ENCODE results near the gene ATP6V0B. TPM values are rescaled to one million over a fixed set of nuclear protein-coding genes. Genes with fewer than 3 reads are reported as not detected.

ATP6V0B gene
- total RNA-seq, 1 donor from 2014 or later = 39.2 TPM

DNA sequence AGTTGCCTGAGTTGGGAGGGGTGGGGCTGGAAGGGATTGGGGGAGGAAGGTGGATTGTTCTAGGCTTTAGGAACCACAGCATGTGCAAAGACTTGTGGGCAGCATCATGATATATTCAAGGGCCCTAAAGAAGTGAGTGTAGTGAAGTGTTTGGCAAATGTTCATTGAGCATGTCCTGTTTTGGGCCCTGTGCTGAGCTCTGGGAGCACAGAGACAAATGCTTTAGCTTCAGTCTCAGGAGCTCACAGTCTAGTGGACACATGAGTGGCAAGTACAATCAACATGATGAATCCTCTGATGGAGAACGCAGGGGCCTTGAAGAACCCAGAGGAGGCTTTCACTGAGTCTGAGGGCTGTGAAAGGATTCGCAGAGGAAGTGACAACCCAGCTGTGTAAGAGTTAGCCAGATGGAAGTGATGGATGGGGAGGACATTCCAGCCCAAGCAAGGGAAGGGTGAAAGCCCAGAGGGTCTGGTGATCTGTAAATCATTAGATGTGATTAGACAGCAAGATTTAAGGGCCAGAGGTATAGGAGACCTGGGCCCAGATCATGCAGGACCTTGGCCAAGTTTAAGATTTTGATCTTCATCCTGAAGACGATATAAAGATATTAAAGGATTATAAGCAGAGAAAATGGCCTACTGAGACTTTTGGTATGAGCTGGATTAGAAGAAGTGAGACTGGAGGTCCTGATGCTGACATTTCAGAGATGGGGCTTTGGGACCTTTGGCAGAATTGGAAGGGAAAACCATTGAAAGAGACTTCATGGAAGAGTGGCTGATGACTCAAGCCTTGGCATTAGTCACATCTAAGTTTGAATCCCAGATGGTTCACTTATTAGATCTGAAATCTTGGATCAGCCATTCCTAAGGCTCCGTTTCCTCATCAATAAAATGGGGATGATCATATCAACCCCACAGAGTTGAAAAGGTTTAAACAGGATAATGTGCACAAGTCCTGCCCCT is 23.5 kb upstream of the ATP6V0B start:
- no peak overlapping the region for H3K27ac Mint-ChIP-seq
- H3K4me1 ChIP-seq = peaks cover 19% of the 10 kb centered on the region
- H4K20me1 ChIP-seq (ENCODE audit: low read depth) = peaks cover 23% of the 10 kb centered on the region

DNA sequence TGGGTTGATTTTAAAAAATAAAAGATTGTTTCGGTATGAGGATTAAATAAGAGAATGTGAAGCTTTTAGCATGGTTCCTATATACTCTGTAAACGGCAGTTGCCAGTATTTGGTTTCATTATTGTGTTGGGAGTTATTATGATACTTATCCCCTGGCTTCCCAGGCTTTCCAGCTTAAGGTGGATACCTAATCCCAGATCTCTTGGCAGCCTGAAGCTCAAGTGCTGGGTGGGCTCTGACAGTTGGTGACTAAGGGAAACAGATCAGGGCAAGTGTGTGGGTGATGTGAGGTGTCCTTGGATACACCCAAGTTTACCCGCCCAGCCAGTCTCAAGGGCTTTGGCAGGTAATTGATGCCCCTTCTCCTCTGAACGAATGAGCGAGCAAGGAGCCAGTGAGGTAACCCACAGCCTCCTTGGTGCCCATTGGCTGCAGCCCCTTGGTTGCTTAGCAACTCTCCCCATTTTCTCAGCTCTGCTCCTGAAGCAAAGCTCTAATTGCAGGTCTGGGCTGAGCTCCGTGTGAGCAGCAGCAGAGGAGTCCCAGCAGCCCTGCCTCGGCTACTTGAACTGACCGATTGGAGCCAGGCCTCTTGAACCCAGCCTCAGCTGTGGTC is 21.9 kb upstream of the ATP6V0B start:
- Histone ChIP-seq H3K9ac (no peak overlapping the region), H3K36me3 (no peaks in the 10 kb centered on the region), H3K79me2 (ENCODE audit: low read depth) (peaks cover 8% of the 10 kb centered on the region), H3K27me3 (no peaks in the 10 kb centered on the region), H4K20me1 (ENCODE audit: low read depth) (peaks cover 23% of the 10 kb centered on the region), H3K27ac (no peak overlapping the region), H3F3A (ENCODE audit: low read depth) (peaks cover 17% of the 10 kb centered on the region), H3K4me1 (peaks cover 13% of the 10 kb centered on the region), H3K4me3 (no peak overlapping the region), H3K9me3 (ENCODE audit: low read depth) (no peaks in the 10 kb centered on the region), H2AFZ (replicated peaks) (no peak overlapping the region), H3K4me2 (peak overlapping the region; percentile 67)
- H3K27me3 Mint-ChIP-seq (ENCODE audit: insufficient read depth, low read depth) = no peaks in the 10 kb centered on the region
- peak; percentile 89 for DNase-seq (ENCODE audit: low spot score)
- H3K9me3 Mint-ChIP-seq = no peaks in the 10 kb centered on the region
- TF ChIP-seq EZH2phosphoT487 (IDR thresholded peaks at IDR 0.05) (no peak), EZH2 (IDR thresholded peaks at IDR 0.05) (no peak)
- TF ChIP-seq, protein P1, sequence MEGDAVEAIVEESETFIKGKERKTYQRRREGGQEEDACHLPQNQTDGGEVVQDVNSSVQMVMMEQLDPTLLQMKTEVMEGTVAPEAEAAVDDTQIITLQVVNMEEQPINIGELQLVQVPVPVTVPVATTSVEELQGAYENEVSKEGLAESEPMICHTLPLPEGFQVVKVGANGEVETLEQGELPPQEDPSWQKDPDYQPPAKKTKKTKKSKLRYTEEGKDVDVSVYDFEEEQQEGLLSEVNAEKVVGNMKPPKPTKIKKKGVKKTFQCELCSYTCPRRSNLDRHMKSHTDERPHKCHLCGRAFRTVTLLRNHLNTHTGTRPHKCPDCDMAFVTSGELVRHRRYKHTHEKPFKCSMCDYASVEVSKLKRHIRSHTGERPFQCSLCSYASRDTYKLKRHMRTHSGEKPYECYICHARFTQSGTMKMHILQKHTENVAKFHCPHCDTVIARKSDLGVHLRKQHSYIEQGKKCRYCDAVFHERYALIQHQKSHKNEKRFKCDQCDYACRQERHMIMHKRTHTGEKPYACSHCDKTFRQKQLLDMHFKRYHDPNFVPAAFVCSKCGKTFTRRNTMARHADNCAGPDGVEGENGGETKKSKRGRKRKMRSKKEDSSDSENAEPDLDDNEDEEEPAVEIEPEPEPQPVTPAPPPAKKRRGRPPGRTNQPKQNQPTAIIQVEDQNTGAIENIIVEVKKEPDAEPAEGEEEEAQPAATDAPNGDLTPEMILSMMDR (IDR thresholded peaks at IDR 0.05) = no peak
- H3K4me1 Mint-ChIP-seq = peaks cover 19% of the 10 kb centered on the region
- peaks cover 11% of the 10 kb centered on the region for H3K36me3 Mint-ChIP-seq
- no peak overlapping the region for H3K4me3 Mint-ChIP-seq
- H3K27ac Mint-ChIP-seq = no peak overlapping the region

More for the DNA sequence above, 23.5 kb upstream of the ATP6V0B start:
- Histone ChIP-seq H3K36me3 (no peaks in the 10 kb centered on the region), H3K4me3 (no peak overlapping the region), H3K79me2 (ENCODE audit: low read depth) (peaks cover 14% of the 10 kb centered on the region), H2AFZ (replicated peaks) (no peak overlapping the region), H3F3A (ENCODE audit: low read depth) (peaks cover 17% of the 10 kb centered on the region), H3K27ac (no peak overlapping the region), H3K27me3 (no peaks in the 10 kb centered on the region), H3K9me3 (ENCODE audit: low read depth) (no peaks in the 10 kb centered on the region), H3K4me2 (no peak overlapping the region), H3K9ac (no peak overlapping the region)
- H3K27me3 Mint-ChIP-seq (ENCODE audit: insufficient read depth, low read depth) = peaks cover 2% of the 10 kb centered on the region
- no peak overlapping the region for H3K4me3 Mint-ChIP-seq
- DNase-seq (ENCODE audit: low spot score) = no peak
- TF ChIP-seq EZH2phosphoT487 (IDR thresholded peaks at IDR 0.05) (no peak), EZH2 (IDR thresholded peaks at IDR 0.05) (no peak)
- TF ChIP-seq, protein P1 (IDR thresholded peaks at IDR 0.05) = no peak
- H3K9me3 Mint-ChIP-seq = no peaks in the 10 kb centered on the region
- H3K4me1 Mint-ChIP-seq = peaks cover 23% of the 10 kb centered on the region
- peaks cover 5% of the 10 kb centered on the region for H3K36me3 Mint-ChIP-seq

DNA sequence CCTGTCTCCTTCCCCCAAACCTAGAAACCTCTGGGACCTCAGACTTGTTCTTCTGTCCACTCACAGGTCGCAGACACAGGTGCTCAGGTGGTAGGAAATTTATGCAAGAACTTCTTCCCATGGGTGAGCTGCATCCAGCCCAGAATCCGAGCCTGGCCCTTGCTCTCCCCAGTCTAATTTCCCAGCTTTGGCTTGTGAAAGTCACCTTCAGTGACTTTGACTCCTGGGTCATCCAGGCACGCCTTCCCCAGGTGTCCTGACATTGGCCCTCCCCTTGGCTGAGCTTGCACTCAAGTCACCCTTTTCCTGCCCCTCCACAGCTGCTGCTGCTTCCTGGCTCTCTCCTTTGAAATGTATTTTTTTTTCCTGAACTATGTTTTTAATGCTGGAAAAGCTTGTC is 21.4 kb upstream of the ATP6V0B start:
- no peak for TF ChIP-seq EZH2 (IDR thresholded peaks at IDR 0.05)
- TF ChIP-seq, protein P1 (IDR thresholded peaks at IDR 0.05) = no peak
- TF ChIP-seq EZH2phosphoT487 (IDR thresholded peaks at IDR 0.05) = no peak
- no peak overlapping the region for H3K27ac Mint-ChIP-seq
- H3K9me3 Mint-ChIP-seq = no peaks in the 10 kb centered on the region
- H3K4me1 Mint-ChIP-seq = peaks cover 15% of the 10 kb centered on the region
- Histone ChIP-seq H4K20me1 (ENCODE audit: low read depth) (peaks cover 23% of the 10 kb centered on the region), H3K4me1 (peaks cover 11% of the 10 kb centered on the region), H3K4me3 (no peak overlapping the region), H3K36me3 (no peaks in the 10 kb centered on the region), H3K79me2 (ENCODE audit: low read depth) (peaks cover 7% of the 10 kb centered on the region), H3K27me3 (no peaks in the 10 kb centered on the region), H3K9ac (no peak overlapping the region), H3K27ac (no peak overlapping the region), H3F3A (ENCODE audit: low read depth) (peaks cover 17% of the 10 kb centered on the region), H2AFZ (replicated peaks) (no peak overlapping the region), H3K9me3 (ENCODE audit: low read depth) (no peaks in the 10 kb centered on the region), H3K4me2 (peak overlapping the region; percentile 67)
- H3K27me3 Mint-ChIP-seq (ENCODE audit: insufficient read depth, low read depth) = no peaks in the 10 kb centered on the region
- no peak for DNase-seq (ENCODE audit: low spot score)
- peaks cover 11% of the 10 kb centered on the region for H3K36me3 Mint-ChIP-seq
- no peak overlapping the region for H3K4me3 Mint-ChIP-seq

Data from neural progenitor cell (in vitro differentiated cells).